RCC 7860 (cell line): Measurements from ENCODE around the gene GIGYF2.
A peak's percentile ranks its signal among the peaks of the same experiment; 100 is the strongest.
"Not testable (repeated sequence)": the region's sequence is repeated elsewhere in the genome, so short reads cannot be mapped to it uniquely, and the experiment has no call there.

ENCODE experiments used
- DNase-seq: peaks from one replicate; pipeline ENCODE4 v3.0.0-alpha.2; 2015; ENCODE audit warnings: low spot score
- FAIRE-seq: peaks from 2 replicates; lab custom pipeline; 2012; peaks lifted over from hg19 to GRCh38; lab: Jason Lieb, UNC

Gene GIGYF2

DNA sequence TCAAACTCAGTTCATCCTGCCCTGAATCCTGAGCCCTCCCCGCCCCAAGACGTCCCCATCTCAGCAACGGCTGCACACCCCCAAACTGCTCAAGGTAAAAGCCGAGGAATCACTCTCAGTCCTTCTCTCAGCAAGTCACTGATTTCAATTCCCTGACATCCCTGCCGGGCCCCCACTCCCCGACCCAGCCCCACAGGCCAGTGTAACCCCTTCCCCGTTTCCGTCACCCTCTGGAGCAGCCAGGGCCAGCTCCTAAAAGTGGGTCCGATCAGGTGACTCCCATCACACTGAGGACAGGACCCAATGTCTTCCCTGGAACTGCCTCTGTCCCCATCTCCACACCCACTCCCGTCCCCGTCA lies 193.4 kb downstream of the GIGYF2 start:
- FAIRE-seq = no peak
- no peak for DNase-seq

DNA sequence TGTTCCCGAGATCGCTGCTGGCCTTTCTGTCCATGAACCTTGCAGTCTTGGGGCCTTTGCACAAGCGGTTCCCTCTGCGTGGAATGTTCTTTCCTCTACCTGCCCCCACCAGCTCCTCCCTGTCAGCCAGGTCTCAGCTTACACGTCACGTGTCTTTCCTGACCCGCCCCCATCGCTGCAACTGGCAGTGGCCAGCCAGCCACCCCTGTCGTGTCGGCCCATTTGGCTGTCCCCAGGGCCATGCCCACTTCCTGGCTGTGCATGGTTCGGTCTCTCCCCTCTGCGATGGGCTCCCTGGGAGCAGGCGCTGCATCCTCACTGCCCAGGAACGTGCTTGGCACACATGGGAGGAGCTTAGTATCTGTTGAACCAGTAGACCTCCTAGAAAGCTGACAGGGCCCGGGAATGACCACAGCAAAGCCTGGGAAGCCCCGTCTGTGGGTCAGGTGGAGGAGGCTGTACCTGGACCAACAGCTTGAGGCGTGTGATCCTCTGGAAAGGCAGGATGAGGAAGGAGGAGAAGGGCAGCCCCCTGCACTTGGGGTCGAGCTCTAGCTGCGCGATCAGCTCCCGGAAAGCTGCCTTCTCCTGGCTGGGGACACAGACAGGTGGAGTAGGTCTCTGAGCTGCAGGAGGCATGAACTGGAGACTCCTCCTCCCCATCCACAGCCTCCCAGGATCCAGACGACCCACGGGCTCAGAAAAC lies 193.9 kb downstream of the GIGYF2 start:
- FAIRE-seq (peak; percentile 74), DNase-seq (peak; percentile 90)

DNA sequence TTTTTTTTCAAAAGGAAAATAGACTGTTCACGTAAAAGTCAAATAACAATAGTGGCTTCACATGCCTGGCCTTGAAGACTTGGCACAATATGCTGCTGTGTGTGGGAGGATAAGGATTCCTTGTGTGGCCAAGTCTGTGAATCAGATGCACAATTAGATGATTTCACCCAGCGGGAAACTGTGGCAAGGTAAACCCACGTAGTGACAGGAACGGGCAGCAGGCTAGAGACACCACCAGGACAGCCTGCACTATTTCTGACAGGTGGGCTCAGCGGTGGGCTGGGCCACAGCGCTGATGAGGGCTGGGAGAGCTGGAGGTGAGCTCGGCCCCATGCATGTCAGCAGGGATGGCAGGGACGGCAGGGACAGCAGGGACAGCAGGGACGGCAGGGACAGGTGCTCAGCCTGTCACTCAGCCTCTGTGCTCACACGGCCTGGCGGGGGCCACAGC lies 194.5 kb downstream of the GIGYF2 start:
- FAIRE-seq (peak; percentile 57), DNase-seq (peak; percentile 77)

DNA sequence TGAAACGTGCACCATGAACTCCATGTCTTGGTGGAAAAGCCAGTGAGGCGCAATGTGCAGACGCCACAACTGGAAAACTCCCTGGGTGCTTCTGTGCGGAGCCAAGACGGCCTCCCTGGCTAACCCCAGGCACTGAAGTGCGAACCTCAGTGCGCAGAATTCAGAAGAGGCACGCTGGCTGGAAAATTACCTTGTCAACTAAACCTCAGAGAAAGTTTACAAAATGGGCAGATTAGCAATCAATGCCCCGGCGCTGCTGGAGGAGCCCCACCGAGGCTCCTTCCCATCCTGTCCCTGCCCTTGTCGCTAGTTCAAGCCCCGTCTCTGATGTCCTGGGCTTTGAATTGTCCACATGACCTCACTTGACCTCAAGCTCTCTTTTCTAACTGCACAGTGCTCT lies 195.1 kb downstream of the GIGYF2 start:
- no peak for FAIRE-seq
- DNase-seq = no peak

DNA sequence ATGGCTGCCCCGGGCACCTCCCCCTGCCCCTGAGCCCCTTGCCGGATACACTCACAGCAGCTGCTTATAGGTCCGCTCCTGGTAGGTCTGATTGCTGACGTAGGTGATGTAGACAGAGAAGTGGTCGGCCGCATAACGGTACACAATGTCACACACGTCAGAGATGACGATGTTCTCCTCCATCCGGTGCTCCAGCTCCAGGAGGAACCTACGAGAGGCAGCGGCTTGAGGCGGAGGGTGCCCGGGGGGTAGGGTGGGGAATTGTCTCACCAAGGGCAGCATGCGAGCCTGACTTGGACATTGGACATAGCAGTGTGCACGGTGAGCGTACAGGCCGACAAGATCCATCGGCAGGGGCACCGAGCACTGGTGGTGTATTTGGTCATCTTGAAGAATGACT lies 195.7 kb downstream of the GIGYF2 start:
- DNase-seq (no peak), FAIRE-seq (no peak)

DNA sequence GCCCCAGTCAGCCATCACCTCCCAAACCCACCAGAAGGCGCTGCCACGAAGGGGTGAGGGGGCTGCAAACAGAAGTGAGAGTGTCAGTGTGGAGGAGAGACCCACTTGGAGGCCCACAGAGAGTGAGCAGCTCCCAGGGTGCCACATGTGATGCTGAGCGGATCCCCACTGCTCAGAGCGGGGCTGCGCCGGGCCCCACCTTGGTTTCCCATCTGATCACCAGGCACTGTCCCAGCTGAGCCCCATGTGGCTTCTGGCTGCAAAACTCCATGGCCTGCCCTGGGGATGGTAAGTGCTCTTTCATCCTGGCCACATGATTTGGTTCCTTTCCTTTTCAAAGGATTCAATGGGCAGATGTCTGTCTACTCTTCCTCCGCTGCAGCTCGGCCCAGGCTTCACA lies 196.7 kb downstream of the GIGYF2 start:
- FAIRE-seq = no peak
- DNase-seq = no peak

DNA sequence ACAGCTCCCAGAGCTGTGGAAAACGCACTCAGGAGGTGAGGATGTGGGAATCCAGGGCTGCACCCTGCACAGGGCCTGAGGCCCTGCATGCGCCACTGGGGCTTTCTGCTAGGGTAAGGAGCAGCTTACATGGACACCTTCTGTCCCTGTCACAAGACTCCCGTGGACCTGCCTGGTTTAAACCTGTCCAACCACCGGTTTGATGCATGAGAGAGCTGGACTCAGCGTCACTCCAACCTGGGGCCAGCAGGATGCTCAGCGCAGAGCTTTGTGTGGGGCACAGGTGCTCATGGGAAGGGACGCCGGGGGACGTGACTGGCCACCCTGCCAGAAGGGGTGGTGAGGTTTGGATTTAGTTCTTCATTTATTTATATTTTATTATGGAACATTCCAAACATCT lies 197.1 kb downstream of the GIGYF2 start:
- no peak for FAIRE-seq

DNA sequence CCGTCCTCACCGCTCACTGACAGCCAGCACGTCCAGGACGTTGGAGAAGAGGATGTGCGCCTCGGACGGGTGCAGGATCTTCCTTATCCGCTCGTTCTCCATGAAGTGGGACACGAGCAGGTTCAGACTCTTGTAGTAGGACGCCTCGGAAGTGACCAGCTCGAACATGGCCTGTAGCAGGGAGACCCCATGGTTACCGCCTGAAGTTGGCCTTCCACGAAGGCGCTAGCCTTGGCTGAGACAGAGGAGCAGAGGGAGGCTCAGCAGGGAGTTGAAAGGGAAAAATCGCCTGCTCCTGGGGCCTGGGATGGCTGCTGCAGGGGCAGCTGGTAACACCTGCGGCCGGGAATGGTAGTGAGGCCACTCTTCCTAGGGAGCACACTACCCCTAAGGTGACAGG lies 197.6 kb downstream of the GIGYF2 start:
- FAIRE-seq = no peak
- no peak for DNase-seq

More for the DNA sequence above, 197.1 kb downstream of the GIGYF2 start:
- no peak for DNase-seq

DNA sequence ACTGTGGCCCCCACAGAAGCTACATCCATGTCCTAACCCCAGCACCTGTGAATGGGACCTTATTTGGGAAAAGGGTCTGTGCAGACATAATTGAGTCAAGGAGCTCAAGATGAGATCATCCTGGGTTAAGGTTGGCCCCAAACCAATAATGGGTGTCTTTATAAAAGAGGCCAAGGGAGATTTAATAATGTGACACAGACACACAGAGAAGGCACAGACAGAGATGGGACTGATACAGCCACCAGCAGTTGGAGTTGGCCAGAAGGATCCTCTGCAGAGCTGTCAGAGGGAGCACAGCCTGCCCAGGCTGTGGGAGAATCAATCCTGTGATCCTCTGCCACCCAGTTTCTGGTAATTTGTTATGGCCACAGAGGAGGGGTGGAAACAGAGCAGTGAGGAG lies 199.0 kb downstream of the GIGYF2 start:
- DNase-seq (no peak), FAIRE-seq (no peak)

DNA sequence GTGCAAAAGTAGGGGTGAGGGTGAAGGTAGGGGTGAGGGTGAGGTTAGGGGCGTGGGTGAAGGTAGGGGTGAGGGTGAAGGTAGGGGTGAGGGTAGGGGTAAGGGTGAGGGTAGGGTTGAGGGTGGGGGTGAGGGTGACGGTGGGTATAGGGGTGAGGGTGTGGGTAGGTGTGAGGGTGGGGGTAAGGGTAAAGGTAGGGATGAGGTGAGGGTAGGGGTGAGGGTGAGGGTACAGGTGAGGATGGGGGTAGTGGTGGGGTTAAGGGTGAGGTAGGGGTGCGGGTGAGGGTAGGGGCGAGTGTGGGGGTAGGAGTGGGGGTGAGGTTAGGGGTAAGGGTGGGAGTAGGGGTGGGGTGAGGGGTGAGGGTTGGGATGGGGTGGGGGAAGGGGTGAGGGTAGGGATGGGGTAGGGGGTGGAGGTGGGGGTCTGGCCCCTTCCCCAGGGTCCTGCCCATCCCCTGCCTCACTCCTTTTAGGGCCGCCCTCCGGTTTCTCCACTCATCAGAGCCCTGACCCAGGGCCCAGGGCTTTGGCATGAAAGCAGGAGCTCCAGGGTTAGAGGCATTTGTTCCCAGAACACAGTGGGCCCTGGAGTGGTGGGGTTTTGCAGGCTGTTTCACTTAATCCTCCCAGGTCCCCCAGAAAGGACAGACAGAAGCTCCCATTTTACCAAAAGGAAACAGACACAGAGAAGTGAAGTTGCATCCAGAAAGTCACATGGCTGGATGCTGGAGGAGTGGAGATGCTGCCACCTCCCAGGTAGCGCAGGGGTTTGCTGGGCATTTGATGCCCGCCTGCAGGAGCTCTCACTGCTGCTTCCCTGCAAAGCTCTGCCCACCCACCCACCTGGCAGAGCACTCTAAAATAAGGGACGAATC lies 199.8 kb downstream of the GIGYF2 start:
- no peak for DNase-seq
- FAIRE-seq = no peak

DNA sequence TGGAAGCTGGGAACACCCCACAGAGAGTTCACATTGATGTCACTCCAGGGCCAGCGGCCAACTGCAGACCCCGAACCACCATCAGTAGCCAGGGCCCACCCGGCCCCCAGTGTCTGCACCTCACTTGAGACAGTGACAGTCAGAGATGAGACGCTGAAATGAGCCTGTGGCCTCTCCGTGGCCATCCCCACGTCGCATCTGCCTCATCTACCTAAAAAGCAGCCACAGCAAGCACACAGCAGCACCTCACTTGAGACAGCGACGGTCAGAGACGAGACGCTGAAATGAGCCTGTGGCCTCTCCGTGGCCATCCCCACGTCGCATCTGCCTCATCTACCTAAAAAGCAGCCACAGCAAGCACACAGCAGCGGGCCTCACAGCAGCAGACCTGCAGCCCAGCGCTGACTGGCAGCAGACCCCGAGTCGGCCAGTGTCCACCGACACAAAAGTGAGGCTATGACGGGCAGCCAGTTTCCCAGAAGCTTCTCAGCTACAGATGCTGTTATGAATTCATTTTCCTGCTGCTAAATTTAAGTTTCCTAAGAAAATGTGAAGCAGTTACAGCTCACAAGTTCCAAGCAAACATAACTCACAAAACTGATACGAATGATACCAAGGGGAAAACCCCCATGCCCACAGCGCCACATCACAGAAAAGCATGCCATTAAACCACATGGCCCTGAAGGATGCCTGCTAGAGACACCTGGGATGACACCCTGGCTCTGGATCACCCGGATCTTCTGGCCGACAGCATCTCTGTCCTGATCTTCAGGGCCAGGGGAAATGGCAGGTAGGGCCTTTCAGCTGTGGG lies 200.7 kb downstream of the GIGYF2 start:
- no peak for DNase-seq
- no peak for FAIRE-seq

DNA sequence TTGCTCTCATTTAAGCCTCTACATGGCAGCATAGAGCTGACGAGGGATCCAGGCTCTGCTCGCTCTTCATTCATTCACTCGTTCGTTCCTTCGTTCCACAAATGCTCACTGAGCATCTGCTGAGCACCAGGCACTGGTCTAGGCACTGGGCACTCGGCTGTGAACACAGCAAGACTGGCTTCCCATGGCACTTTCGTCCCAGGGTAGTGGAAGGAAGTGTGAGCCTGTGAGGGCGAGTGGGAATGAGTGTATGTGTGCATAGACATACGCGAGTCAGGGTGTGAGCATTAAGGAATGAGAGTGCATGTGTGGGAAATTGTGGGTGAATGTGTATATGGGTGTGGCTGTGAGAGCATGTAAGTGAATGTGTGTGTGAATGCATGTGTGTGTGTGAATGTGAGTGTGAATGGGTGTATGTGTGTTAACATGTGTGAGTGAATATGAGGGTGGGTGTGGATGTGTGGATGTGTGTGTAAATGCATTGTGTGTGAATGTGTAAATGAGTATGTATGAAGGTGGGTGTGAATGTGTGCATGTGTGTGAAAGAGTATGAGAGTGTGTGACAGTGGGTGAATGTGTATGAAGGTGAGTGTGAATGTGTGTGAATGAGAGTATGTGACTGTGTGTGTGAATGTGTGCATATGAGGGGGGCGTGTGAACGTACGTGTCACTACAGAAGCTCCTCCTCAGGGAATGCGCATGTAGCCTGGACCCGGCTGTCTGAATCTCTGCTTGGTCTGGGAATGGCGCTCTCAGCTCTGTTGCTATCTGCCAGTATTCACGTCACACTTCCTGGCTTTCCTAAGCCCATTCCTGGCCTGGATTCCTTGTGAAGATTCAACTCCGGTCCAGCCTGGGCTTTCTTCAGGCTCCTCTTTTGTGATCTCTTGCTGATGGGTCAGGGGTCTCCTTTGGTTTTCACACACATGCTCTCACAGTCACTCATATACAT lies 201.7 kb downstream of the GIGYF2 start:
- no peak for DNase-seq
- no peak for FAIRE-seq

DNA sequence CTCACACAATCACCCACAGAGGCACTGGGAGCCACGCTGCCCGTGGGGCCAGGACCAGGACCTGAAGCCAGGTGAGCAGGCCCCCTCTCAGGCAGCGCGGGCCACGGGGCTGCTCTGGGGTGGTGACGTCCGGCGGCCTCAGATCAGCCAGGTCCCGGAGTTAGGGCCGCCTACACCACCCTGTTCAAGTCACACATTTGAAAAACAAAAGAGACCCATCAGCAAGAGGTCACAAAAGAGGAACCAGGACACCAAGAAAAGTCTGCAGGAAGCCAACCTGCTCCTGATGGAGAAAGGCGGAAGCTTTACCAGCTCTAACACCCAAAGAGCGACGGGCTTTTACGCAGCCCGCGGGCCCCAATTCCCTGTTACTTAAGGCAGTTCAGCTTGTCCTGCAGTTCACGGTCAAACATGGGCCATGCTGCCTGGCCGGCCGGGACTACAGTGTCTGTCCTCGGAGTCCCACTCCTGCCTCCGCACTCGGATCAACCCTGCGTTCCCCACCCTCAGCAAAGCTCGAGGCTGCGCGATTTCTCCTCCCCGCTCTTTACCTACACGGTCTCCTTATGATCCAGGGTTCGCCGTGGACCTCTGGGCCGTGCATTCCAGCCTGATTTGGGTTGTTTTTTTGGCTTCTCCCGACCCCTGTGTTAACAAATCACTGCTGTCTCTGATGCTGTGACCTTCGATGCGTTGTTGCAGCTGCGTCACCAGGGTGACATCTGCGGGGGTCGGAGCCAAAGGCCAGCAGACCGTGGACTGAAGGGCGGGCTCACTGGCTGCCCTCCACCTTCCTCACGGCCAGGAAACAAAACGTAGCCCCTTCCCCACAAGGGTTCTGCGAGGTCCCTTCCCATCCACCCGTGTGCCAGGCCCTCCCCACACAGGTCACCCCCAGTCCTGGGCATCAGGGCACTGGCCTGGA lies 203.9 kb downstream of the GIGYF2 start:
- DNase-seq = no peak

DNA sequence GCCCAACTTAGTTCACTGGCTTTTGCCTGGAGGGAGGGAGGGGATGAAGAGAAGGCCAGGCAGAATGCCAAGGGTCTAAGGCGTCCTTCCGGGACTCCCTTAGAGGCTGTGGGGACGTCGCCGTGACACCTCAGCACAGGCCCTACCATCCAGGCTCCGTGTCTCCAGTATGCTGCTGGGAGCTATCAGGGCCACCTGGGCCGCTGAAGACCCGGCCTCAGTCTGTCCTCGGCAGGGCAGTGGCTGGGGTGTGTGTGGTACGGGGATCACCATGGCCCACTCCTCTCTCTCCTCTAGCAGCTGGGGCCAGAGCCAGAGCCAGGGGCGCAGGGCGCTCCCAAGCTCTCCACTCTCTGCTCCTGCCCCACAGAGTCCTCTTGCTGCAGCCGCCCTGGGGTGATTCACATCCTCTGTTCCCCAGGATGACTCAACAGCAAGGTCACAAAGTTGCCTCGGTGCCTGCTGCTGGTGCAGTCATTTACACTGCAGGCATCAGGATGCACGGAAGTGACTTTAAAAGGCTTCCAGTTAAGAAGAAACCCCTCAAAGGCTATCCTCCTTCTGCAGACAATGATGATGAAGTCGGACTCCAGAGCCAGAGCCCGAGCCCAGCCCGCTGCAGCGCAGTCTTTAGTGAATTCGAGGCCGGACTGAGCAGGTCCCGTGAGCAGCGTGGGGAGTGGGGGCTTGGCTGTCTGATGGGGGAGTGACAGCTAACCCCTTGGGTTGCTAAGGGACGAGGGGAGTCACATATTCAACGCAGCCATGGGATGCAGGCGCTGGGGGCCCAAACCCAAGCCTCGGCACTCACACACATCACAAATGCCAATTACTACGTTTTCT lies 204.8 kb downstream of the GIGYF2 start:
- FAIRE-seq = peak; percentile 86
- peak; percentile 85 for DNase-seq

More for the DNA sequence above, 203.9 kb downstream of the GIGYF2 start:
- FAIRE-seq = no peak

DNA sequence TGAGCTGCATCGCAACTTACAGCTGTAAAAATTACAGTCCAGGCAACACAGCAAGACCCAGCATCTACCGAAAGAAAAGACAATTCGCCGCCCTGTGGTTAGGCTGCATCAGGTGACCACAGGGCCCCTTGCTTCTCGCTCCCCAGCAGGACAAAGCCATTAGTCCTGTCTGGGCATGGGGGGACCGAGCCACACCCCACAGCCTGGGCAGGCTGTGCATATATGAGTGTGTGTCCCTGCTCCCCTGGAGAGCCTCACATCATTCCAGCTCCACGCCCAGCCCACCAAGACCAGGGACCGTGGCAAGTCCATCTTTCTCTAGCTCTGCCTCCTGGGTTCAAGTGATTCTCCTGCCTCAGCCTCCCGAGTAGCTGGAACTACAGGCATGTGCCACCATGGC lies 206.9 kb downstream of the GIGYF2 start:
- DNase-seq = no peak
- no peak for FAIRE-seq

DNA sequence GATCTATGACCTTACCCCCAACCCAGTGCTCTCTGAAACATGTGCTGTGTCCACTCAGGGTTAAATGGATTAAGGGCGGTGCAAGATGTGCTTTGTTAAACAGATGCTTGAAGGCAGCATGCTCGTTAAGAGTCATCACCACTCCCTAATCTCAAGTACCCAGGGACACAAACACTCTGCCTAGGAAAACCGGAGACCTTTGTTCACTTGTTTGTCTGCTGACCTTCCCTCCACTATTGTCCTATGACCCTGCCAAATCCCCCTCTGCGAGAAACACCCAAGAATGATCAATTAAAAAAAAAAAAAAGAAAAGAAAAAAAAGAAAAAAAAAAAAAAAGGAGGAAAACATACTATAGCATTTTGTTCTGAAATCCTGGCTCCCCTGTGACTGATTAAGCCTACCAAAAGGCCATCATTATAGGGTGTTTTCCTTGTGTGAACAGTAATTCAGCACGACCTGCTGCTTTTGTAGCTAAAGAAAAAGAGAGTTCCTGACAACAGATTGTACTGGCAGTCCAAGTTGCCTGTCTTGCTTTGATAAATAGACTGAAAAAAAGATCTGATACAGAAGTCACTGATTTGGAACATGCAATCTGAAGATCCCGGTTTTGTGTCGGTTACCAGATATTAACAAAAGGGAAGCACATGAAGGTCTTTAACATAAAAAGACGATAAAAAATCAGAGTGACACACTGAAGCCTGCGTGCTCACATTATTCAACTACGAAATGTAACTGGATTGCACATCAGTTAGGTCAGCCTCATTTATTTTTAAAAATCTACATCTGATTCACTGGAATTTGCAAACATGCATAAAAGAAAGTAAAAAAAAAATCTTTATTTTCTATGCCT lies 210.0 kb downstream of the GIGYF2 start:
- DNase-seq, FAIRE-seq: not testable (repeated sequence)

DNA sequence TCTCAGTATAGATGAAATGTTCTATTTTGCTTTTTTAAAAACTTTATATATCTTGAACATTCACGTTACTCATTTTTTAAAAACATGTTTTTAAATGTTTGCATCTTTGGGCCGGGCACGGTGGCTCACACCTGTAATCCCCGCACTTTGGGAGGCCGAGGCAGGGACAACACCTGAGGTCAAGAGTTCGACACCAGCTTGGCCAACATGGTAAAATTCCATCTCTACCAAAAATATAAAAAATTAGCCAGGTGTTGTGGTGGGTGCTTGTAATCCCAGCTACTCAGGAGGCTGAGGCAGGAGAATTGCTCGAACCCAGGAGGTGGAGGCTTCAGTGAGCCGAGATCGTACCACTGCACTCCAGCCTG lies 210.6 kb downstream of the GIGYF2 start:
- FAIRE-seq, DNase-seq: not testable (repeated sequence)
